Dermis blood vessel endothelial cell (primary cell): Measurements from ENCODE around the gene QDPR. TPM values are rescaled to one million over a fixed set of nuclear protein-coding genes. Genes with fewer than 3 reads are reported as not detected.

ENCODE experiments used
- DNase-seq: peaks from one replicate; pipeline ENCODE4 v3.0.0; 2010
- total RNA-seq: library from RNA; depleted of rRNA; stranded (reverse); fragments of >200 nt; gene quantifications from 2 replicates; pipeline ENCODE4 v1.2.3, GENCODE V29; 2014

The QDPR gene
- total RNA-seq, 1 donor from 2014 or later: 15.1 TPM

GRCh38 chr4:17526695-17527477 is 15.0 kb upstream of the QDPR start:
- no peak for DNase-seq

GRCh38 chr4:17523662-17524061 is 11.8 kb upstream of the QDPR start:
- no peak for DNase-seq

- no peak for DNase-seq
Measured at GRCh38 chr4:17521595-17521994, 9.7 kb upstream of the QDPR start.

GRCh38 chr4:17517664-17518063 is 5.8 kb upstream of the QDPR start:
- no peak for DNase-seq

GRCh38 chr4:17516980-17517379 is 5.1 kb upstream of the QDPR start:
- DNase-seq: no peak

- no peak for DNase-seq
Measured at GRCh38 chr4:17515445-17516407, 3.8 kb upstream of the QDPR start.

- no peak for DNase-seq
Measured at GRCh38 chr4:17514865-17515264, 3.0 kb upstream of the QDPR start, which contains the start of gene CLRN2. TSS of gene CLRN2 (plus strand) at chr4:17515165. CDS start at chr4:17515267, 102 bp downstream.

GRCh38 chr4:17512973-17513665 is 1.2 kb upstream of the QDPR start:
- no peak for DNase-seq

GRCh38 chr4:17511509-17511949 is 361 bp downstream of the QDPR start:
- DNase-seq: peak; percentile 63

- DNase-seq: peak; percentile 65
Measured at GRCh38 chr4:17511051-17511450, 839 bp downstream of the QDPR start.

GRCh38 chr4:17510582-17510981 is 1.3 kb downstream of the QDPR start:
- DNase-seq: no peak

- DNase-seq: no peak
Measured at GRCh38 chr4:17504081-17504480, 7.8 kb downstream of the QDPR start.

GRCh38 chr4:17502756-17503155 is 9.1 kb downstream of the QDPR start:
- no peak for DNase-seq

GRCh38 chr4:17500574-17500973 is 11.3 kb downstream of the QDPR start:
- no peak for DNase-seq

- DNase-seq: no peak
Measured at GRCh38 chr4:17497890-17498523, 13.9 kb downstream of the QDPR start.

GRCh38 chr4:17494258-17495190 is 17.4 kb downstream of the QDPR start:
- DNase-seq: peak; percentile 69

GRCh38 chr4:17493619-17494018 is 18.3 kb downstream of the QDPR start:
- no peak for DNase-seq

GRCh38 chr4:17492876-17493275 is 19.0 kb downstream of the QDPR start:
- DNase-seq: no peak

GRCh38 chr4:17492058-17492741 is 19.7 kb downstream of the QDPR start:
- peak; percentile 26 for DNase-seq

- no peak for DNase-seq
Measured at GRCh38 chr4:17491196-17491595, 20.7 kb downstream of the QDPR start.
